ENCODE results near the gene PHETA2. TPM values are rescaled to one million over a fixed set of nuclear protein-coding genes. Genes with fewer than 3 reads are reported as not detected.

The PHETA2 gene
- total and polyA plus RNA-seq, 2 of the 8 experiments (the other 6 are each of a cell fraction or from before 2014, with no cell fraction given), result 7.4 to 7.6 TPM

GRCh38 chr22:42077486-42078125 lies 3.6 kb downstream of the PHETA2 start (continued):
- TF ChIP-seq ATF2 (IDR thresholded peaks at IDR 0.05; ENCODE audit: low read length) (no peak), GABPA (IDR thresholded peaks at IDR 0.05; ENCODE audit: borderline replicate concordance, insufficient read depth, low read length) (no peak), POLR2A (IDR thresholded peaks at IDR 0.05; ENCODE audit: control extremely low read depth in 1 of 2, low read depth in 2 of 2, low read length in 2 of 2) (no peak), SIRT6 (IDR thresholded peaks at IDR 0.05; ENCODE audit: low read length) (no peak), SP2 (IDR thresholded peaks at IDR 0.05; ENCODE audit: low read length) (no peak), RBBP5 (IDR thresholded peaks at IDR 0.05; ENCODE audit: borderline replicate concordance, low read depth, low read length) (no peak), MAFK (IDR thresholded peaks at IDR 0.05; ENCODE audit: low read depth, low read length) (no peak), CHD7 (IDR thresholded peaks at IDR 0.05; ENCODE audit: insufficient replicate concordance, low read length) (no peak), NRF1 (IDR thresholded peaks at IDR 0.05; ENCODE audit: low read depth, low read length) (no peak), CHD2 (IDR thresholded peaks at IDR 0.05; ENCODE audit: low read length) (no peak)

Data from H1 (cell line).